Epithelial cell of esophagus (primary cell): ENCODE data around the gene ACTG1.

Experiments
- DNase-seq: peaks from one replicate; pipeline ENCODE4 v3.0.0; 2010; ENCODE audit warnings: low read depth
- H3K4me3 ChIP-seq: 2 replicates; pipeline ENCODE4 v1.5.1; 2011; ENCODE audit warnings: mild to moderate bottlenecking, low read length, control low read depth
- CTCF ChIP-seq: IDR thresholded peaks from 2 replicates; pipeline ENCODE4 v1.5.1; 2011; ENCODE audit warnings: low read depth, mild to moderate bottlenecking, low read length, control low read depth, inconsistent platforms; ENCODE audit not compliant: insufficient read depth; ENCODE audit errors: missing control alignments

ACTG1 gene

GRCh38 chr17:81492202-81492601, 20.4 kb downstream of the ACTG1 start:
- TF ChIP-seq CTCF = no peak

GRCh38 chr17:81491761-81492160, 20.8 kb downstream of the ACTG1 start:
- no peak for TF ChIP-seq CTCF
- DNase-seq = no peak
- H3K4me3 ChIP-seq = no peak overlapping the region

More at GRCh38 chr17:81492202-81492601, 20.4 kb downstream of the ACTG1 start:
- DNase-seq = no peak
- no peak overlapping the region for H3K4me3 ChIP-seq

- H3K4me3 ChIP-seq = no peak overlapping the region
- no peak for DNase-seq
- TF ChIP-seq CTCF = no peak
Observed at GRCh38 chr17:81491181-81491581, 21.4 kb downstream of the ACTG1 start.

- DNase-seq = no peak
- TF ChIP-seq CTCF = no peak
- H3K4me3 ChIP-seq = no peak overlapping the region
Observed at GRCh38 chr17:81489998-81490992, 22.3 kb downstream of the ACTG1 start.

- no peak for TF ChIP-seq CTCF
- no peak for DNase-seq
- no peak overlapping the region for H3K4me3 ChIP-seq
Observed at GRCh38 chr17:81489012-81489997, 23.3 kb downstream of the ACTG1 start.

GRCh38 chr17:81488276-81488860, 24.2 kb downstream of the ACTG1 start:
- peak overlapping the region; percentile 43 for H3K4me3 ChIP-seq
- DNase-seq = no peak
- TF ChIP-seq CTCF = no peak
